Stomach (tissue), 4 donors: ENCODE results near the gene KLHL30.

ENCODE experiments used
- CTCF ChIP-seq, 7 experiments: fragments of 450-650 bp in 4 of 7; fragments of 200-600 bp in 3 of 7; sonication (generic) in 3 of 7; IDR thresholded peaks; one replicate each; pipeline ENCODE4 v1.5.1; 2016 to 2019; ENCODE audit warnings: antibody characterized with exemption in 7 of 7, control low read depth in 2 of 7, mild to moderate bottlenecking in 1 of 7
- EP300 ChIP-seq: sonication (generic); formaldehyde crosslinking; IDR thresholded peaks from one replicate; pipeline ENCODE4 v1.6.1; 2017; ENCODE audit warnings: antibody characterized with exemption
- POLR2AphosphoS5 ChIP-seq, 3 donors: sonication (generic); formaldehyde crosslinking; IDR thresholded peaks; one replicate each; pipeline ENCODE4 v1.6.1; 2016; ENCODE audit warnings: antibody characterized with exemption in 3 of 3

- TF ChIP-seq CTCF (IDR thresholded peaks at IDR 0.05) (no peak), POLR2AphosphoS5 (IDR thresholded peaks at IDR 0.05) (no peak), EP300 (no peak)
Measured at GRCh38 chr2:238137885-238138284, 583 bp upstream of the KLHL30 start.
